HepG2 (cell line): ENCODE data around the gene CAPN10. TPM values are rescaled to one million over a fixed set of nuclear protein-coding genes. Genes with fewer than 3 reads are reported as not detected.

Experiments
- CBFB ChIP-seq: sonication (generic); formaldehyde crosslinking; IDR thresholded peaks from 2 replicates; pipeline ENCODE4 v1.4.0; 2020; ENCODE audit warnings: missing genetic modification reagents
- FOXM1 ChIP-seq: sonication (generic); formaldehyde crosslinking; IDR thresholded peaks from 2 replicates; pipeline ENCODE4 v1.5.0; 2020; ENCODE audit warnings: missing genetic modification reagents
- HIVEP1 ChIP-seq: sonication (generic); formaldehyde crosslinking; IDR thresholded peaks from 2 replicates; pipeline ENCODE4 v1.4.0; 2020; ENCODE audit warnings: mild to moderate bottlenecking, missing genetic modification reagents
- ISX ChIP-seq: sonication (generic); formaldehyde crosslinking; conservative IDR thresholded peaks from 2 replicates; pipeline ENCODE4 v1.5.0; 2020; ENCODE audit warnings: missing genetic modification reagents
- MTA1 ChIP-seq: sonication (generic); formaldehyde crosslinking; IDR thresholded peaks from 2 replicates; pipeline ENCODE4 v1.4.0; 2020; ENCODE audit warnings: missing genetic modification reagents, mild to moderate bottlenecking, borderline replicate concordance
- MYC ChIP-seq: sonication (generic); formaldehyde crosslinking; IDR thresholded peaks from 2 replicates; pipeline ENCODE4 v1.9.0; 2021; ENCODE audit warnings: missing genetic modification reagents, borderline replicate concordance
- SALL1 ChIP-seq: sonication (generic); formaldehyde crosslinking; IDR thresholded peaks from 2 replicates; pipeline ENCODE4 v1.8.0; 2022; ENCODE audit warnings: mild to moderate bottlenecking, missing genetic modification reagents
- ZNF138 ChIP-seq: sonication (generic); formaldehyde crosslinking; IDR thresholded peaks from 2 replicates; pipeline ENCODE4 v1.5.0; 2020; ENCODE audit warnings: mild to moderate bottlenecking, low read depth, missing genetic modification reagents
- ZNF329 ChIP-seq: sonication (generic); formaldehyde crosslinking; IDR thresholded peaks from 2 replicates; pipeline ENCODE4 v1.9.0; 2021; ENCODE audit warnings: low read depth, mild to moderate bottlenecking, missing genetic modification reagents
- polyA plus RNA-seq, 8 experiments: library from polyadenylated mRNA; depleted of rRNA in 3 of 8; stranded (reverse) in 7 of 8; unstranded in 1 of 8; fragments of >200 nt; fragmentation: Illumina TruSeq in 4 of 8; extraction: Trizol in 4 of 8; gene quantifications; 2 replicates each; pipeline versions ENCODE4 v1.2.1 to v1.2.3, GENCODE V29; 2011 to 2016; ENCODE audit warnings: low read depth in 4 of 8, missing spikeins in 1 of 8, mixed read lengths in 1 of 8; ENCODE audit not compliant: insufficient read depth in 1 of 8
- total RNA-seq, 5 experiments: library from RNA; depleted of rRNA; stranded (reverse); fragments of >200 nt; fragmentation: Illumina TruSeq; extraction: Trizol; gene quantifications; 2 replicates each; pipeline ENCODE4 v1.2.3, GENCODE V29; 2016; ENCODE audit warnings: low read depth in 1 of 5
- TF ChIP-seq, protein P1 (sequence below): sonication (generic); formaldehyde crosslinking; IDR thresholded peaks from 2 replicates; pipeline ENCODE4 v1.9.0; 2022; ENCODE audit warnings: missing genetic modification reagents, mild to moderate bottlenecking, borderline replicate concordance
- TF ChIP-seq, protein P2 (sequence below): sonication (generic); formaldehyde crosslinking; IDR thresholded peaks from 2 replicates; pipeline ENCODE4 v1.4.0; 2020; ENCODE audit warnings: missing genetic modification reagents
- TF ChIP-seq, protein P3 (sequence below): sonication (generic); formaldehyde crosslinking; IDR thresholded peaks from 2 replicates; pipeline ENCODE4 v1.9.0; 2021; ENCODE audit warnings: mild to moderate bottlenecking, missing genetic modification reagents

CAPN10 gene
- total and polyA plus RNA-seq, 2 of the 13 experiments (the other 11 are each of a cell fraction or from before 2014, with no cell fraction given) = 27.6 to 32.4 TPM

DNA sequence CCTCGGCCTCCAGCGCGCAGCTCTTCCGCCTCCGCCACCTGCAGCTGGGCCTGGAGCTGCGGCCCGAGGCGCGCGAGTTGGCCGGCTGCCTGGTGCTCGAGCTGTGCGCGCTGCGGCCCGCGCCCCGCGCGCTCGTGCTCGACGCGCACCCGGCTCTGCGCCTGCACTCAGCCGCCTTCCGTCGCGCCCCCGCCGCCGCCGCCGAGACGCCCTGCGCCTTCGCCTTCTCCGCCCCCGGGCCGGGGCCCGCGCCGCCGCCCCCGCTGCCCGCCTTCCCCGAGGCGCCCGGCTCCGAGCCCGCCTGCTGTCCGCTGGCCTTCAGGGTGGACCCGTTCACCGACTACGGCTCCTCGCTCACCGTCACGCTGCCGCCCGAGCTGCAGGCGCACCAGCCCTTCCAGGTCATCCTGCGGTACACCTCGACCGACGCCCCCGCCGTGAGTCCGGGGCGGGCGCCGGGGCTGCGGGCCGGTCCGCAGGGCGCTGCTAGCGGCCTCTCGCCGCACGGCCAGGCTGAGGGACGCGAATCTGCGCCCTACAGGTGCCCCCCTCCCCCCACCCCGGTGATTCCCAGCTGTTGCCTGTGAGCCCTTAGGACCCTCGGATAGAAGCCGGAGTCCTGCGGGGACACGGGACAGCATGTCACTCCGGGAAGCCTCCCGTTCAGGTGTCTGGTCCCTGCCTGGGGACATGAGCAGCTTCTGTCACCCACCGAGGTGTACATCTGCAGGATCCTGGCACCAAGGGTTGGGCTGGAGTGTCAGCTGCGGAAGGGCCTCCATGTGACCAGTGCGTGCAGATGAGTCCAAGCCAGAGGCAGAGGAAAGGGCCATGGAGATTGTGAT is 17.6 kb upstream of the CAPN10 start (continued):
- peak; percentile 33; the same call in 1 of the 2 replicates for TF ChIP-seq MTA1 (CRISPR knock-in tag)
- TF ChIP-seq, protein P1, sequence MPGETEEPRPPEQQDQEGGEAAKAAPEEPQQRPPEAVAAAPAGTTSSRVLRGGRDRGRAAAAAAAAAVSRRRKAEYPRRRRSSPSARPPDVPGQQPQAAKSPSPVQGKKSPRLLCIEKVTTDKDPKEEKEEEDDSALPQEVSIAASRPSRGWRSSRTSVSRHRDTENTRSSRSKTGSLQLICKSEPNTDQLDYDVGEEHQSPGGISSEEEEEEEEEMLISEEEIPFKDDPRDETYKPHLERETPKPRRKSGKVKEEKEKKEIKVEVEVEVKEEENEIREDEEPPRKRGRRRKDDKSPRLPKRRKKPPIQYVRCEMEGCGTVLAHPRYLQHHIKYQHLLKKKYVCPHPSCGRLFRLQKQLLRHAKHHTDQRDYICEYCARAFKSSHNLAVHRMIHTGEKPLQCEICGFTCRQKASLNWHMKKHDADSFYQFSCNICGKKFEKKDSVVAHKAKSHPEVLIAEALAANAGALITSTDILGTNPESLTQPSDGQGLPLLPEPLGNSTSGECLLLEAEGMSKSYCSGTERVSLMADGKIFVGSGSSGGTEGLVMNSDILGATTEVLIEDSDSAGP (CRISPR knock-in tag) = no peak; the same call in 1 of the 2 replicates
- no peak for TF ChIP-seq FOXM1 (CRISPR knock-in tag)
- TF ChIP-seq HIVEP1 (CRISPR knock-in tag) = peak; percentile 55
- peak; percentile 86; the same call in 1 of the 2 replicates for TF ChIP-seq ISX (CRISPR knock-in tag)
- TF ChIP-seq, protein P2, sequence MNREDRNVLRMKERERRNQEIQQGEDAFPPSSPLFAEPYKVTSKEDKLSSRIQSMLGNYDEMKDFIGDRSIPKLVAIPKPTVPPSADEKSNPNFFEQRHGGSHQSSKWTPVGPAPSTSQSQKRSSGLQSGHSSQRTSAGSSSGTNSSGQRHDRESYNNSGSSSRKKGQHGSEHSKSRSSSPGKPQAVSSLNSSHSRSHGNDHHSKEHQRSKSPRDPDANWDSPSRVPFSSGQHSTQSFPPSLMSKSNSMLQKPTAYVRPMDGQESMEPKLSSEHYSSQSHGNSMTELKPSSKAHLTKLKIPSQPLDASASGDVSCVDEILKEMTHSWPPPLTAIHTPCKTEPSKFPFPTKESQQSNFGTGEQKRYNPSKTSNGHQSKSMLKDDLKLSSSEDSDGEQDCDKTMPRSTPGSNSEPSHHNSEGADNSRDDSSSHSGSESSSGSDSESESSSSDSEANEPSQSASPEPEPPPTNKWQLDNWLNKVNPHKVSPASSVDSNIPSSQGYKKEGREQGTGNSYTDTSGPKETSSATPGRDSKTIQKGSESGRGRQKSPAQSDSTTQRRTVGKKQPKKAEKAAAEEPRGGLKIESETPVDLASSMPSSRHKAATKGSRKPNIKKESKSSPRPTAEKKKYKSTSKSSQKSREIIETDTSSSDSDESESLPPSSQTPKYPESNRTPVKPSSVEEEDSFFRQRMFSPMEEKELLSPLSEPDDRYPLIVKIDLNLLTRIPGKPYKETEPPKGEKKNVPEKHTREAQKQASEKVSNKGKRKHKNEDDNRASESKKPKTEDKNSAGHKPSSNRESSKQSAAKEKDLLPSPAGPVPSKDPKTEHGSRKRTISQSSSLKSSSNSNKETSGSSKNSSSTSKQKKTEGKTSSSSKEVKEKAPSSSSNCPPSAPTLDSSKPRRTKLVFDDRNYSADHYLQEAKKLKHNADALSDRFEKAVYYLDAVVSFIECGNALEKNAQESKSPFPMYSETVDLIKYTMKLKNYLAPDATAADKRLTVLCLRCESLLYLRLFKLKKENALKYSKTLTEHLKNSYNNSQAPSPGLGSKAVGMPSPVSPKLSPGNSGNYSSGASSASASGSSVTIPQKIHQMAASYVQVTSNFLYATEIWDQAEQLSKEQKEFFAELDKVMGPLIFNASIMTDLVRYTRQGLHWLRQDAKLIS (CRISPR knock-in tag) = 0 out of 2 replicates have a peak, but pooled peaks have one; percentile 40
- TF ChIP-seq SALL1 (CRISPR knock-in tag) = peak; percentile 45; the same call in 1 of the 2 replicates
- peak; percentile 57; the same call in 1 of the 2 replicates for TF ChIP-seq MYC (CRISPR knock-in tag)
- TF ChIP-seq ZNF138 (CRISPR knock-in tag) = no peak; the same call in 1 of the 2 replicates
- TF ChIP-seq, protein P3, sequence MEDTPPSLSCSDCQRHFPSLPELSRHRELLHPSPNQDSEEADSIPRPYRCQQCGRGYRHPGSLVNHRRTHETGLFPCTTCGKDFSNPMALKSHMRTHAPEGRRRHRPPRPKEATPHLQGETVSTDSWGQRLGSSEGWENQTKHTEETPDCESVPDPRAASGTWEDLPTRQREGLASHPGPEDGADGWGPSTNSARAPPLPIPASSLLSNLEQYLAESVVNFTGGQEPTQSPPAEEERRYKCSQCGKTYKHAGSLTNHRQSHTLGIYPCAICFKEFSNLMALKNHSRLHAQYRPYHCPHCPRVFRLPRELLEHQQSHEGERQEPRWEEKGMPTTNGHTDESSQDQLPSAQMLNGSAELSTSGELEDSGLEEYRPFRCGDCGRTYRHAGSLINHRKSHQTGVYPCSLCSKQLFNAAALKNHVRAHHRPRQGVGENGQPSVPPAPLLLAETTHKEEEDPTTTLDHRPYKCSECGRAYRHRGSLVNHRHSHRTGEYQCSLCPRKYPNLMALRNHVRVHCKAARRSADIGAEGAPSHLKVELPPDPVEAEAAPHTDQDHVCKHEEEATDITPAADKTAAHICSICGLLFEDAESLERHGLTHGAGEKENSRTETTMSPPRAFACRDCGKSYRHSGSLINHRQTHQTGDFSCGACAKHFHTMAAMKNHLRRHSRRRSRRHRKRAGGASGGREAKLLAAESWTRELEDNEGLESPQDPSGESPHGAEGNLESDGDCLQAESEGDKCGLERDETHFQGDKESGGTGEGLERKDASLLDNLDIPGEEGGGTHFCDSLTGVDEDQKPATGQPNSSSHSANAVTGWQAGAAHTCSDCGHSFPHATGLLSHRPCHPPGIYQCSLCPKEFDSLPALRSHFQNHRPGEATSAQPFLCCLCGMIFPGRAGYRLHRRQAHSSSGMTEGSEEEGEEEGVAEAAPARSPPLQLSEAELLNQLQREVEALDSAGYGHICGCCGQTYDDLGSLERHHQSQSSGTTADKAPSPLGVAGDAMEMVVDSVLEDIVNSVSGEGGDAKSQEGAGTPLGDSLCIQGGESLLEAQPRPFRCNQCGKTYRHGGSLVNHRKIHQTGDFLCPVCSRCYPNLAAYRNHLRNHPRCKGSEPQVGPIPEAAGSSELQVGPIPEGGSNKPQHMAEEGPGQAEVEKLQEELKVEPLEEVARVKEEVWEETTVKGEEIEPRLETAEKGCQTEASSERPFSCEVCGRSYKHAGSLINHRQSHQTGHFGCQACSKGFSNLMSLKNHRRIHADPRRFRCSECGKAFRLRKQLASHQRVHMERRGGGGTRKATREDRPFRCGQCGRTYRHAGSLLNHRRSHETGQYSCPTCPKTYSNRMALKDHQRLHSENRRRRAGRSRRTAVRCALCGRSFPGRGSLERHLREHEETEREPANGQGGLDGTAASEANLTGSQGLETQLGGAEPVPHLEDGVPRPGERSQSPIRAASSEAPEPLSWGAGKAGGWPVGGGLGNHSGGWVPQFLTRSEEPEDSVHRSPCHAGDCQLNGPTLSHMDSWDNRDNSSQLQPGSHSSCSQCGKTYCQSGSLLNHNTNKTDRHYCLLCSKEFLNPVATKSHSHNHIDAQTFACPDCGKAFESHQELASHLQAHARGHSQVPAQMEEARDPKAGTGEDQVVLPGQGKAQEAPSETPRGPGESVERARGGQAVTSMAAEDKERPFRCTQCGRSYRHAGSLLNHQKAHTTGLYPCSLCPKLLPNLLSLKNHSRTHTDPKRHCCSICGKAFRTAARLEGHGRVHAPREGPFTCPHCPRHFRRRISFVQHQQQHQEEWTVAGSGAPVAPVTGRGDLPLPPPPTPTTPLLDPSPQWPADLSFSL (CRISPR knock-in tag) = no peak
- TF ChIP-seq ZNF329 (CRISPR knock-in tag) = no peak
- no peak; the same call in 1 of the 2 replicates for TF ChIP-seq CBFB (CRISPR knock-in tag)
